CD14-positive monocyte (primary cell): ENCODE results near the gene FAM237A. TPM values are rescaled to one million over a fixed set of nuclear protein-coding genes. Genes with fewer than 3 reads are reported as not detected.

Experiments used
- DNase-seq, 3 donors: peaks; one replicate each; pipeline ENCODE4 v3.0.0-alpha.2; 2011 to 2022
- H2AFZ ChIP-seq: 2 replicates; pipeline ENCODE4 v1.6.0; 2012; ENCODE audit warnings: mild to moderate bottlenecking, low read depth, low read length, inconsistent platforms; ENCODE audit not compliant: insufficient read depth, poor library complexity, severe bottlenecking
- H3K27ac ChIP-seq, 2 donors: 1 replicate in 1 of 2; 2 replicates in 1 of 2; pipeline ENCODE4 v1.5.1; 2012 to 2013; ENCODE audit warnings: low read length in 2 of 2, control low read depth in 1 of 2, inconsistent platforms in 1 of 2, low read depth in 1 of 2, mild to moderate bottlenecking in 1 of 2
- H3K27me3 ChIP-seq, 2 donors: one replicate each; pipeline versions ENCODE4 v1.6.0 to v1.6.1; 2011 to 2013; ENCODE audit warnings: low read length in 2 of 2; ENCODE audit not compliant: control insufficient read depth in 2 of 2, insufficient read depth in 2 of 2
- H3K36me3 ChIP-seq, 2 donors: replicated peaks in 1 of 2; 1 replicate in 1 of 2; 2 replicates in 1 of 2; pipeline versions ENCODE4 v1.5.1 to v1.6.1; 2012 to 2013; ENCODE audit warnings: low read length in 2 of 2, control low read depth in 1 of 2, inconsistent platforms in 1 of 2, mild to moderate bottlenecking in 1 of 2; ENCODE audit not compliant: insufficient read depth in 2 of 2, control insufficient read depth in 1 of 2
- H3K4me1 ChIP-seq, 2 donors: 1 replicate in 1 of 2; 2 replicates in 1 of 2; pipeline versions ENCODE4 v1.5.1 to v1.6.1; 2012 to 2013; ENCODE audit warnings: low read length in 2 of 2, control low read depth in 1 of 2, inconsistent platforms in 1 of 2, mild to moderate bottlenecking in 1 of 2, moderate library complexity in 1 of 2; ENCODE audit not compliant: insufficient read depth in 2 of 2, control insufficient read depth in 1 of 2
- H3K4me2 ChIP-seq: replicated peaks from 2 replicates; pipeline ENCODE3; 2012; ENCODE audit warnings: low read length, moderate library complexity, mild to moderate bottlenecking; ENCODE audit not compliant: poor library complexity, severe bottlenecking; ENCODE audit errors: extremely low read depth
- H3K4me3 ChIP-seq, 3 experiments: fragments of 200-600 bp in 1 of 3; sonication (generic) in 1 of 3; replicated peaks in 1 of 3; 1 replicate in 2 of 3; 2 replicates in 1 of 3; pipeline ENCODE4 v1.5.1; 2011 to 2013; ENCODE audit warnings: low read length in 3 of 3, mild to moderate bottlenecking in 3 of 3, control low read depth in 2 of 3, low read depth in 2 of 3, inconsistent platforms in 1 of 3, moderate library complexity in 1 of 3
- H3K79me2 ChIP-seq: 2 replicates; pipeline ENCODE4 v1.6.0; 2012; ENCODE audit warnings: mild to moderate bottlenecking, control low read depth, inconsistent platforms, low read length, moderate library complexity; ENCODE audit not compliant: insufficient read depth
- H3K9ac ChIP-seq: 2 replicates; pipeline ENCODE4 v1.6.0; 2017; ENCODE audit warnings: low read length, mild to moderate bottlenecking; ENCODE audit not compliant: insufficient read depth, poor library complexity, severe bottlenecking
- H3K9me3 ChIP-seq, 2 donors: replicated peaks in 1 of 2; 1 replicate in 1 of 2; 2 replicates in 1 of 2; pipeline versions ENCODE4 v1.5.1 to v1.6.1; 2012 to 2013; ENCODE audit warnings: low read length in 2 of 2, control low read depth in 1 of 2; ENCODE audit not compliant: control insufficient read depth in 1 of 2, insufficient read depth in 1 of 2
- H4K20me1 ChIP-seq: 2 replicates; pipeline ENCODE4 v1.6.0; 2012; ENCODE audit warnings: mild to moderate bottlenecking, low read length, control low read depth, moderate library complexity; ENCODE audit not compliant: insufficient read depth
- H3K27ac Mint-ChIP-seq, 7 donors: one replicate each; pipeline ENCODE4 v1.8.0; 2020; ENCODE audit warnings: mild to moderate bottlenecking in 7 of 7, mixed read lengths in 7 of 7, moderate library complexity in 6 of 7, inconsistent platforms in 2 of 7
- H3K27me3 Mint-ChIP-seq, 3 donors: one replicate each; pipeline ENCODE4 v1.8.0; 2021 to 2022; ENCODE audit warnings: low read depth in 3 of 3, mild to moderate bottlenecking in 3 of 3, mixed read lengths in 3 of 3, moderate library complexity in 3 of 3, inconsistent platforms in 1 of 3
- H3K36me3 Mint-ChIP-seq, 2 donors: one replicate each; pipeline ENCODE4 v1.8.0; 2020; ENCODE audit warnings: mixed read lengths in 2 of 2, inconsistent platforms in 1 of 2, mild to moderate bottlenecking in 1 of 2
- H3K4me1 Mint-ChIP-seq: one replicate; pipeline ENCODE4 v1.8.0; 2020; ENCODE audit warnings: mild to moderate bottlenecking, mixed read lengths
- H3K4me3 Mint-ChIP-seq, 2 donors: one replicate each; pipeline ENCODE4 v1.8.0; 2020; ENCODE audit warnings: mild to moderate bottlenecking in 2 of 2, mixed read lengths in 2 of 2, moderate library complexity in 1 of 2
- H3K9me3 Mint-ChIP-seq, 7 donors: one replicate each; pipeline ENCODE4 v1.8.0; 2020 to 2022; ENCODE audit warnings: mixed read lengths in 7 of 7, mild to moderate bottlenecking in 6 of 7, moderate library complexity in 6 of 7, inconsistent platforms in 2 of 7
- WGBS: methylation state at CpG from one replicate; pipeline ENCODE4 v1.1.5; 2013; ENCODE audit warnings: missing lambda C conversion rate; ENCODE audit not compliant: insufficient coverage; 5-methylcytosine and 5-hydroxymethylcytosine counted together
- intact Hi-C, 2 donors: fragments of 100-400 bp; cut with micrococcal nuclease; formaldehyde crosslinking; loops; one replicate each; pipeline versions ENCODE4 v1.15.0 to v1.15.1; 2023
- polyA plus RNA-seq, 3 donors: library from polyadenylated mRNA; depleted of rRNA in 1 of 3; unstranded in 2 of 3; stranded (reverse) in 1 of 3; fragments of 300-500 nt in 2 of 3; fragments of >200 nt in 1 of 3; fragmentation: Illumina TruSeq in 2 of 3; gene quantifications; 1 replicate in 2 of 3; 2 replicates in 1 of 3; pipeline ENCODE4 v1.2.3, GENCODE V29; 2012 to 2021
- TF ChIP-seq, protein P1 (sequence below): fragments of 200-600 bp; IDR thresholded peaks from one replicate; pipeline ENCODE4 v1.8.0; 2022; ENCODE audit warnings: antibody characterized with exemption, mild to moderate bottlenecking

The FAM237A gene
- polyA plus RNA-seq, 3 donors = not detected

DNA sequence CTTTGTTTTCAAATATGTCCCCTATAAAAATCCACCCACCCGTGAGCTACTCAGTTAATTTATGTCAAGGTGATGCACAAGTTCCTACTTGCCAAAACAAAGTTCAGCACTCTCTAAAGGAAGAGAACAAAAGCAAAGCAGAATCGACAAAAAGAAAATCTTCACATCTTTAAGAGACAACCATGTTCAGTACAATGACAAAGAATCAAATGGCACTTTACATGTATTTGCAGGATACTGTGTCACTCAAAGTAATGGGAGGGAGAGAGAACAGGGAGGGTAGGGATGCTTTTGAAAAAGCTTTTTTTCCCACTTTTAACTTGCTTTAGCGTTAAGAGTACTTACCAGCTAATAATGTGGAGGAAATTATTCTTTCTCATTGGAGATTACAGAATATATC lies 39.0 kb upstream of the FAM237A start:
- no peaks in the 10 kb centered on the region for H3K79me2 ChIP-seq
- no peaks in the 10 kb centered on the region for H3K4me1 Mint-ChIP-seq
- H3K9me3 Mint-ChIP-seq = no peaks in the 10 kb centered on the region
- H3K9ac ChIP-seq = no peak overlapping the region
- no peak overlapping the region for H3K4me2 ChIP-seq
- H2AFZ ChIP-seq = no peak overlapping the region
- H3K27me3 ChIP-seq = no peaks in the 10 kb centered on the region
- intact Hi-C loops = no loop called here
- peaks cover 0 to 3% (median 2%) of the 10 kb centered on the region in 3 donors for H3K27me3 Mint-ChIP-seq
- no peaks in the 10 kb centered on the region for H3K4me1 ChIP-seq
- no peak overlapping the region for H3K4me3 ChIP-seq
- no peaks in the 10 kb centered on the region for H3K9me3 ChIP-seq
- H3K27ac ChIP-seq = no peak overlapping the region
- DNase-seq = no peak
- TF ChIP-seq, protein P1, sequence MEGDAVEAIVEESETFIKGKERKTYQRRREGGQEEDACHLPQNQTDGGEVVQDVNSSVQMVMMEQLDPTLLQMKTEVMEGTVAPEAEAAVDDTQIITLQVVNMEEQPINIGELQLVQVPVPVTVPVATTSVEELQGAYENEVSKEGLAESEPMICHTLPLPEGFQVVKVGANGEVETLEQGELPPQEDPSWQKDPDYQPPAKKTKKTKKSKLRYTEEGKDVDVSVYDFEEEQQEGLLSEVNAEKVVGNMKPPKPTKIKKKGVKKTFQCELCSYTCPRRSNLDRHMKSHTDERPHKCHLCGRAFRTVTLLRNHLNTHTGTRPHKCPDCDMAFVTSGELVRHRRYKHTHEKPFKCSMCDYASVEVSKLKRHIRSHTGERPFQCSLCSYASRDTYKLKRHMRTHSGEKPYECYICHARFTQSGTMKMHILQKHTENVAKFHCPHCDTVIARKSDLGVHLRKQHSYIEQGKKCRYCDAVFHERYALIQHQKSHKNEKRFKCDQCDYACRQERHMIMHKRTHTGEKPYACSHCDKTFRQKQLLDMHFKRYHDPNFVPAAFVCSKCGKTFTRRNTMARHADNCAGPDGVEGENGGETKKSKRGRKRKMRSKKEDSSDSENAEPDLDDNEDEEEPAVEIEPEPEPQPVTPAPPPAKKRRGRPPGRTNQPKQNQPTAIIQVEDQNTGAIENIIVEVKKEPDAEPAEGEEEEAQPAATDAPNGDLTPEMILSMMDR = no peak
- no peaks in the 10 kb centered on the region for H4K20me1 ChIP-seq
- H3K36me3 Mint-ChIP-seq = no peaks in the 10 kb centered on the region
- H3K27ac Mint-ChIP-seq = no peak overlapping the region
- H3K36me3 ChIP-seq = no peaks in the 10 kb centered on the region
- H3K4me3 Mint-ChIP-seq = no peak overlapping the region
- WGBS = no CpG with 5 or more reads among the region's 3 CpGs

DNA sequence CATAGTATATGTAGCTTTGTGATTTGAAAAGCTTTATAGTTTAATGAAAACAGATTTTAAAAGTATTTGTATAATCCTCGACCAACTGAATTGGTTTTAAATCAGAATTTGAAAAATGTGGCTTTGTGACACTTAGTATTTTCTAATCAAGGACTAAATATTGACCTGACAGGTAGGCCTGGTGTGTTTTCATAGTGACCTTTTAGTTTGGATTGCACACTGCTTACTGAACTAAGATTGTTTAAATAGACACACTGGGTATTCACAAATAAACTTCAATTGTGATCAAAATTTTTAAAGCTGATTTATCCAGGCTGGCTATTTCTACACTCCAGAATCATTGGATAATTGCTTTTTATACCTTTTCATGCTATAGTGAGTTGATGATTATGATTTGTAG lies 31.8 kb upstream of the FAM237A start:
- intact Hi-C loops = no loop called here

More for the DNA sequence above, 31.8 kb upstream of the FAM237A start:
- no peak for DNase-seq
- no peaks in the 10 kb centered on the region for H3K27me3 ChIP-seq
- no peaks in the 10 kb centered on the region for H3K9me3 ChIP-seq
- no peak overlapping the region for H3K9ac ChIP-seq
- no peak overlapping the region for H3K27ac Mint-ChIP-seq
- no peak overlapping the region for H2AFZ ChIP-seq
- no peaks in the 10 kb centered on the region for H3K36me3 ChIP-seq
- no peak overlapping the region for H3K27ac ChIP-seq
- H3K4me1 Mint-ChIP-seq = peaks cover 7% of the 10 kb centered on the region
- no peaks in the 10 kb centered on the region for H4K20me1 ChIP-seq
- peaks cover 1 to 3% (median 2%) of the 10 kb centered on the region in 3 donors for H3K27me3 Mint-ChIP-seq
- TF ChIP-seq, protein P1 = no peak
- H3K9me3 Mint-ChIP-seq = peaks cover 0 to 7% (median 0%) of the 10 kb centered on the region in 7 donors
- WGBS = no CpG with 5 or more reads among the region's 1 CpG
- H3K4me3 ChIP-seq = no peak overlapping the region
- peaks cover 0 to 5% of the 10 kb centered on the region in 2 donors for H3K4me1 ChIP-seq
- no peak overlapping the region for H3K4me3 Mint-ChIP-seq
- H3K4me2 ChIP-seq = no peak overlapping the region
- no peaks in the 10 kb centered on the region for H3K79me2 ChIP-seq
- no peaks in the 10 kb centered on the region for H3K36me3 Mint-ChIP-seq
